Erythroblast (primary cell): ENCODE results near the gene ZSCAN5C.

Source experiments
- GATA1 ChIP-seq: IDR thresholded peaks from 2 replicates; pipeline ENCODE4 v1.6.1; 2011; ENCODE audit warnings: low read depth, mild to moderate bottlenecking, control low read depth, low read length, moderate library complexity
- POLR2A ChIP-seq: IDR thresholded peaks from 2 replicates; pipeline ENCODE4 v1.6.1; 2011; ENCODE audit warnings: mild to moderate bottlenecking, low read length

GRCh38 chr19:56222901-56223300 is 20.8 kb downstream of the ZSCAN5C start:
- TF ChIP-seq POLR2A (no peak), GATA1 (no peak)
